ENCODE results near the gene TIMM23B. TPM values are rescaled to one million over a fixed set of nuclear protein-coding genes. Genes with fewer than 3 reads are reported as not detected.

TIMM23B gene, protein sequence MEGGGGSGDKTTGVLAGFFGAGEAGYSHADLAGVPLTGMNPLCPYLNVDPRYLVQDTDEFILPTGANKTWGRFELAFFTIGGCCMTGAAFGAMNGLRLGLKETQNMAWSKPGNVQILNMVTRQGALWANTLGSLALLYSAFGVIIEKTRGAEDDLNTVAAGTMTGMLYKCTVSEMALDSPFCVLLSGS
- 22.9 and 32.3 TPM in 2 replicates for total RNA-seq (2014; rRNA removed; shearing (Covaris generic))

DNA sequence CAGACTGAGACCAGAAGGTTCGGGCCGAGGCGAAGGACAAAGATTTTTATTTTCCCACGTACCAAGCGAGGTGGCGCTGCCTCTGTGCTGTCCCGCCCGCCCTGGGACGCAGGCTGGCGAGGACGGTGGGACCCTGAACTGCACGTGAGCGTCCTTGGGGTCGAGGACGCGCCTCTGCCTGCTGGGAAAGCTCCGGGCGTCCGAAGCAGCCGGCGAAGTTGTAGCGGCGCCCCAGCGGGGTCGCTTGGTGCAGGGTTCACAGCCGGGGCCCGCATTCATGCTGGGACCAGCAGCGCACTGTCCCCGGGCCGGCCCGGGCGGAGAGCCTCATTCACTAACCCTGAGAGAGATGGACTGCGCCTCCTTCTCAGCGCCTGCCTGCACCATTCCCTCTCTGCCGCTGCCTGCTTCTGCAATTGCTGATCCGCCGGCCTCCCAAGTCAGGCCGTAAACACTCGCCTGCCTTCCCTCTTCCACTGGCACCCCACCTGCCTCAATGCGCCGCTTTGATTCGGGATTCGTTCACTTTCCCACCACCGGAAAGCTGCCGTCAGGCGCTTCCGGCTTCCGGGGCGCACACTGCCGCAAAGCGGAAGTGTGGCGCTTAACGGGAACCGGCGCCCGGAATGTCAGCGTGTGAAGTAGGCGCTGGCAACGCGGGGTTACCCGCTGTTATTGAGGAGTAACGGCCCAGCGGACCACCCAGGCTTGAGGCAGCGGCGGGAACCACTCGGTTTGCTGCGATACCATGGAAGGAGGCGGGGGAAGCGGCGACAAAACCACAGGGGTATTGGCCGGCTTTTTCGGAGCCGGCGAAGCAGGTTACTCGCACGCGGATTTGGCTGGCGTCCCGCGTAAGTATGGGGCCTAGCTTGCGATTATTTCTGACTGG, at the start of gene TIMM23B, which contains the start of gene PARG:
TIMM23B (plus strand) TSS at position 607 of the 892 bp plus-strand sequence; CDS start at position 749, 142 bp downstream.
PARG (minus strand) TSS at position 581 of the 892 bp plus-strand sequence; CDS start at position 279, 302 bp downstream.

DNA sequence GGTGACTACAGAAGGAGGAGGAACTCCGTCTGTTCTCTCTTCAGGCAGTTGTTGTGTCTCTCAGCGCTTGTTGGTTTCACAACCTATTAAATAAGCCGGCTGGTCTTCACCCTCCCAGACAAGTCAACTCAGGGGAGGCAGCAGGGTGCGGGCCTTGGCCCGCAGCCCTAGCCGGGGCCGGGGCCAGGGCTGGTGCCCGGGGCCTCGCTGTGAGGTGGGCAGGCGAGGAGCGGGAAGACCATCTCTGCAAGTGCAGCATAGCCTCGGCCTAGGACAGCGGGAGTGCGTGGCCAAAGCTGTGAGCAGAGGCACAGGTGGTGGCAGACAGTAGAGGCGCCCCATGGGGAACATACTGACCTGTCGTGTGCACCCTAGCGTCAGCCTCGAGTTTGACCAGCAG, 46.5 kb downstream of the TIMM23B start, which contains the start of gene AGAP6:
AGAP6 (plus strand) TSS at position 31 of the 400 bp plus-strand sequence; CDS start at position 341, 310 bp downstream.

Small RNA genes lying within 50 kb of the gene (small RNA-seq; reads per million reads assigned to genes)
- gene RNA5SP317 (not detected), gene SNORA74C-2 (not detected)

Other genes with a start within 250 kb of the TIMM23B start
- 2.7 and 3.0 TPM in 2 replicates for gene OGDHL, start 179.7 kb upstream of the TIMM23B start, total RNA-seq (2014; rRNA removed; shearing (Covaris generic))
- 24.6 and 28.0 TPM in 2 replicates for gene PARG, start within 50 bp of the TIMM23B start, total RNA-seq (2014; rRNA removed; shearing (Covaris generic))
- 9.9 and 10.5 TPM in 2 replicates for gene AGAP6, start 46.4 kb downstream of the TIMM23B start, total RNA-seq (2014; rRNA removed; shearing (Covaris generic))
- gene WASHC2A, start 125.9 kb downstream of the TIMM23B start, total RNA-seq (2014; rRNA removed; shearing (Covaris generic)), result 8.3 and 19.0 TPM in 2 replicates